Skeletal muscle satellite cell (primary cell): Measurements from ENCODE around the gene ZPR1.

ENCODE experiments used
- H3K27me3 ChIP-seq: 2 replicates; pipeline ENCODE4 v1.7.0; 2013; ENCODE audit warnings: low read length; ENCODE audit not compliant: control insufficient read depth, insufficient read depth
- H3K36me3 ChIP-seq: 2 replicates; pipeline ENCODE4 v1.7.0; 2013; ENCODE audit warnings: mild to moderate bottlenecking, control low read depth, low read length; ENCODE audit not compliant: insufficient read depth
- H3K4me1 ChIP-seq: 2 replicates; pipeline ENCODE4 v1.7.0; 2013; ENCODE audit warnings: low read length; ENCODE audit not compliant: control insufficient read depth, insufficient read depth
- H3K4me2 ChIP-seq: 2 replicates; pipeline ENCODE4 v1.7.0; 2013; ENCODE audit warnings: mild to moderate bottlenecking, low read length
- H3K4me3 ChIP-seq: 2 replicates; pipeline ENCODE4 v1.7.0; 2013; ENCODE audit warnings: low read length
- H3K9ac ChIP-seq: 2 replicates; pipeline ENCODE4 v1.7.0; 2013; ENCODE audit warnings: mild to moderate bottlenecking, low read depth, low read length, moderate library complexity
- H3K9me3 ChIP-seq: replicated peaks from 2 replicates; pipeline ENCODE4 v1.7.0; 2013; ENCODE audit warnings: mild to moderate bottlenecking, control low read depth, low read length

The ZPR1 gene

GRCh38 chr11:116800610-116801009 is 12.8 kb upstream of the ZPR1 start:
- H3K4me1 ChIP-seq, result no peaks in the 10 kb centered on the region
- H3K9ac ChIP-seq, result no peak overlapping the region
- no peaks in the 10 kb centered on the region for H3K9me3 ChIP-seq
- H3K4me3 ChIP-seq, result no peak overlapping the region
- H3K4me2 ChIP-seq, result no peak overlapping the region
- peaks cover 3% of the 10 kb centered on the region for H3K27me3 ChIP-seq
- no peaks in the 10 kb centered on the region for H3K36me3 ChIP-seq

GRCh38 chr11:116798368-116798767 is 10.5 kb upstream of the ZPR1 start:
- H3K4me1 ChIP-seq, result peaks cover 6% of the 10 kb centered on the region
- H3K36me3 ChIP-seq, result no peaks in the 10 kb centered on the region
- no peak overlapping the region for H3K9ac ChIP-seq
- peaks cover 3% of the 10 kb centered on the region for H3K27me3 ChIP-seq
- H3K4me3 ChIP-seq, result no peak overlapping the region
- no peak overlapping the region for H3K4me2 ChIP-seq
- H3K9me3 ChIP-seq, result no peaks in the 10 kb centered on the region

- no peak overlapping the region for H3K4me2 ChIP-seq
- H3K9me3 ChIP-seq, result no peaks in the 10 kb centered on the region
- peaks cover 10% of the 10 kb centered on the region for H3K4me1 ChIP-seq
- H3K4me3 ChIP-seq, result no peak overlapping the region
- H3K9ac ChIP-seq, result no peak overlapping the region
- H3K36me3 ChIP-seq, result no peaks in the 10 kb centered on the region
- H3K27me3 ChIP-seq, result peaks cover 3% of the 10 kb centered on the region
Measured at GRCh38 chr11:116797816-116798215, 10.0 kb upstream of the ZPR1 start.

- no peak overlapping the region for H3K4me3 ChIP-seq
- no peak overlapping the region for H3K9ac ChIP-seq
- no peaks in the 10 kb centered on the region for H3K36me3 ChIP-seq
- H3K4me2 ChIP-seq, result no peak overlapping the region
- no peaks in the 10 kb centered on the region for H3K9me3 ChIP-seq
- H3K4me1 ChIP-seq, result peaks cover 23% of the 10 kb centered on the region
- H3K27me3 ChIP-seq, result peaks cover 3% of the 10 kb centered on the region
Measured at GRCh38 chr11:116796548-116796947, 8.7 kb upstream of the ZPR1 start.

- Histone ChIP-seq H3K9ac (no peak overlapping the region), H3K4me2 (no peak overlapping the region), H3K4me1 (peaks cover 31% of the 10 kb centered on the region), H3K9me3 (no peaks in the 10 kb centered on the region), H3K36me3 (no peaks in the 10 kb centered on the region), H3K27me3 (no peaks in the 10 kb centered on the region), H3K4me3 (no peak overlapping the region)
Measured at GRCh38 chr11:116794851-116795250, 7.0 kb upstream of the ZPR1 start.

- no peak overlapping the region for H3K4me2 ChIP-seq
- no peaks in the 10 kb centered on the region for H3K36me3 ChIP-seq
- H3K9me3 ChIP-seq, result no peaks in the 10 kb centered on the region
Measured at GRCh38 chr11:116793772-116794097, 5.9 kb upstream of the ZPR1 start.

GRCh38 chr11:116792869-116793771 is 5.3 kb upstream of the ZPR1 start:
- Histone ChIP-seq H3K36me3 (no peaks in the 10 kb centered on the region), H3K9me3 (no peaks in the 10 kb centered on the region), H3K9ac (no peak overlapping the region), H3K4me1 (peaks cover 36% of the 10 kb centered on the region), H3K4me2 (peak overlapping the region; percentile 1), H3K27me3 (no peaks in the 10 kb centered on the region), H3K4me3 (no peak overlapping the region)

More at GRCh38 chr11:116793772-116794097, 5.9 kb upstream of the ZPR1 start:
- H3K4me1 ChIP-seq, result peaks cover 31% of the 10 kb centered on the region
- H3K9ac ChIP-seq, result no peak overlapping the region
- no peaks in the 10 kb centered on the region for H3K27me3 ChIP-seq
- H3K4me3 ChIP-seq, result no peak overlapping the region

- H3K9ac ChIP-seq, result no peak overlapping the region
- peaks cover 36% of the 10 kb centered on the region for H3K4me1 ChIP-seq
- H3K4me3 ChIP-seq, result no peak overlapping the region
- peak overlapping the region; percentile 1 for H3K4me2 ChIP-seq
- no peaks in the 10 kb centered on the region for H3K36me3 ChIP-seq
- no peaks in the 10 kb centered on the region for H3K9me3 ChIP-seq
- no peaks in the 10 kb centered on the region for H3K27me3 ChIP-seq
Measured at GRCh38 chr11:116792144-116792868, 4.5 kb upstream of the ZPR1 start.

GRCh38 chr11:116791813-116792143 is 4.0 kb upstream of the ZPR1 start, which contains the start of gene APOA5:
APOA5 (minus strand) TSS chr11:116791879; CDS start chr11:116791860, 19 bp downstream.
- Histone ChIP-seq H3K4me2 (peak within 1 kb of the TSS; percentile 68), H3K4me1 (peaks cover 40% of the 10 kb centered on the region), H3K9me3 (no peaks in the 10 kb centered on the region), H3K4me3 (peak within 1 kb of the TSS; percentile 36), H3K9ac (no peak within 1 kb of the TSS), H3K36me3 (peaks cover under 1% of the 10 kb centered on the region), H3K27me3 (no peaks in the 10 kb centered on the region)

- H3K9me3 ChIP-seq, result no peaks in the 10 kb centered on the region
- H3K27me3 ChIP-seq, result no peaks in the 10 kb centered on the region
- H3K36me3 ChIP-seq, result peaks cover 6% of the 10 kb centered on the region
- H3K4me3 ChIP-seq, result peak overlapping the region; percentile 36
- peak overlapping the region; percentile 68 for H3K4me2 ChIP-seq
- peaks cover 46% of the 10 kb centered on the region for H3K4me1 ChIP-seq
- H3K9ac ChIP-seq, result no peak overlapping the region
Measured at GRCh38 chr11:116791002-116791812, 3.4 kb upstream of the ZPR1 start.
